ENCODE results near the gene C1orf87.

Gene C1orf87, protein sequence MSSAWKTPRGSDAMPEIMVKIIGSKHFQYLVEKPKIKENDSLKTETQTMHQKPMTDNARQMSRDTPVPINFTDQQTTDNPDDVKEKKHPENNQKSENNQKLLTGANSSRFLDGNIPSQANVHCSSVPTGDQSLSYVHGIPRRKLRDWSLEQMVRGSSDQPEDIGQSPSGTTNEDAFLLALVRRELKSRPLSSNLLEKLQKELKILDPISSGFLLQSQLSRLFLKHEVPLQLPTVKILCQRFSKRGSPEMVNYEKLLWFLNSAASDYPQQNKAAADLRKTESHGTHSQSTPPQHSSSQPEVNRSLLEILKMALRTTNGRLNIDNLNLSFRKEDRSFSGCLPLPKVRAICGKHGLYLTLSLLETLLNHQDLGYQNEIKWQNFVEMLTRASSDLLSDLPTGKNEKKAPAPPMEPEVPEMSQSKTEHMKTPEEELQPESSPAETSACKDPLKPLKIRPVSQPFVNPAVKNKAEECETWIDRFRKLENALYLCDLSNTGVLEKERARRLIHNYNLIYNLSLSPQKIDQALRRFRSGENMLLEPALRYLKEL

DNA sequence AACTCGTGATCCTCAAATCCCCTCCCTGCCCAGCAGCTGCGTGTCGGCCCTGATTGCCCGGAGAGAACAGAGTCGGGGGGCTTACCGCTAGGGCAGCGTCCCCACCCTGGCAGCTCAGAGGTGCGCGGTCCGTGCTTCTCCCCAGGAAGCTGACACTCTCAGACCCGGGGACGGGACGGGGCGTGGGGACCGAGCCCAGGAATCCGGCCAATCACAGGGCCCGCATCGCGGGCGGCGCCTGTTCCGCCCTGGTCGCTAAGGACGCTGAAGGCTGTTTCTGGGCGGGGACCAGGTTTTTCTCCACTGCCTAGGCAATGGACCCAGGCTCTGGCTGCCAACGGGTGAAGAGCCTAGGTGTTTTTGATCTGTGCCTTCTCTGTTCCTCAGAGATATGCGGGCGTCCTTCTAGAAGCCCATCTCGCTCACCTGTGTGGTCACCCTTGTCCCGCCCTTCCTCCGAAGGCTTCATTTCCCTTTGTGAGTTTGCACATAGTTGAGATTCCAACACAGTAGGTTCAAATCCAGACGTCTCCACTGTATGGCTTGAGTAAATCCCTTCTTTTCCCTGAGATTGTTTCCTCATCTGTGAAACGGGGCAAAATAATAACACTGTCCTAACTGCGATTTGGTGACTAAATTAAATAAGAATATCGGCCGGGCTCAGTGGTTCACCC, at the start of gene C1orf87:
Gene C1orf87, minus strand, starts transcription at position 166 of the 674 bp plus-strand sequence. CDS start 1,127 bp downstream, outside the sequence.
- DNase-seq: no peak

DNA sequence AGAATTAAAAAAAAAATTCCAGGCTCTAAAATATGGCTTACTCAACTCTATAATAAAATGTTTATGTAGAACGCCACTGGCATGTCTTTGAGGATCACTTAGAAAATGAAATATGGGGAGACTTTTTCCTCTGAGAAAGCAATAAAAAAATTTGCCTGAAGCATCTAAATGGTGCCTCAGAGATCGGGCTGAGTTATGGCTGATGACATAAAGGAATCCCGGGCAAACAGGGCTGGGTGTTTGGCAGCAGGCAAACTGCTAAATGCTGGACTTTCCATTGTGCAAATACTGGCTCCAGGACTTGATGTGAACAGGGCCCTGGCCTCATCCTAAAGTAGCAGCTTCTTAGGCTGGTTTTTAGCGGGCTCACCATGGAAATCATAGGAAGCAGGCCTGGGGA, 44.5 kb upstream of the C1orf87 start:
- DNase-seq: no peak

DNA sequence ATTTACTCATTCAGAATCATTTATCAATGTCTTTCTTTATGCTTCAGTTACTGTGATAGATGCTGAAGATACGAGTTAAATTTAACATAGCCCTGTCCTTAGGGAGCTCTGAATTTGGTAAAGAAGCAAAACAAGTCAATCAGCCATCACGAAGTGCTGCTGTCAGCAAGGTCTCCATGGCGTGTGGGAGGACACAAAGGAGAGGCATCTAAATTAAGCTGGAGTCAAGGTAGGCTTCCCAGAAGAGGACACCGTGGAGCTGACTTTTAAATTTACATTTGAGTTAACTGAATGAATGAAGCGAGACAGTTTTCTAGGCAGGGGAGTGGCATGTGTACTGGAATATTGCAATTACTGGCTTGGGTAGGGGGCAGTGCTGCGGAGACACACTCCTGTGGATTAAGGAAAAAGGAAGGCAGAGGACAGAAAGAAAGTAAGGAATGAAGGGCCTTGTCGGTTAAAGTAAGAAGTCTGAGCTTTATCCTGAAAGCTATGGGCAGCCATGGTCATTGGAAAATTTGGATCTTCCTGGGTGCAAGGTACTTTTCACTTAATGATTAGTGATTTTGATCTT, 41.3 kb upstream of the C1orf87 start:
- no peak for DNase-seq

DNA sequence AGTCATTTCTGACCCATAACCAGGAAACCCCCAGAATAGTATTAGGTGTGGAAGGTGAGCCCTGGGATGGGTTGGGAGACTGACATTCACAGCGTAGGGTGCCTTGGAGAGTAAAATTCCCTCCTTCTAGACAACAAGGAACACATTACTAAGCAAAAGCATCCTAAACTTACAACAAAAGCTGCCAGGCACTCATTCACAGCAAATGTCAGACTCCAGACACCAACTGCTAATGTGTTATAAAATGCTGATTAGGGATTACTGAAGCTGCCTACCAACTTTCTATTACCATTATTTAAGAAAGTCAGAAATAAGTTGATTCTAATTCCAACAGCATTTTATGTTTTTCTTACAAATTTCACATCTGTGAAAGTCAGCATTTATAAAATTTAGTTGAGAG, 40.0 kb upstream of the C1orf87 start:
- DNase-seq: no peak

DNA sequence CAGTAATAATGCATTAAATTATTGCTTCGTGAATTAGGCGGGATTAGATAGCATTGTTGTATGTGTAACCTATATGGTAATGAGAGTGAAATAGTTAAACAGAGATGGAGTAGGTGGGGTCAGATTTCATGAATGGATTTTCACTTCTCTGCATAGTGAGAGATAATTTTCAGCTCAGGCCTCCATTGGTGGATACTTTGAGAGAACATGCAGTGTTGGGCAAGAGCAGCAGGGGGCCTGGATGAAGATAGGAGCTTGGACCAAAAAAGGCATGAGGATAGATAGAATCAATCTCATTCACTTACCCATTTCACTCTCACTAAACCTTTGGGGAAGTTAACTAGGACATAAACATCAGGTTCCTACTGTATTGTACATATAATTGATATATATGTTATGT, 39.5 kb upstream of the C1orf87 start:
- no peak for DNase-seq

DNA sequence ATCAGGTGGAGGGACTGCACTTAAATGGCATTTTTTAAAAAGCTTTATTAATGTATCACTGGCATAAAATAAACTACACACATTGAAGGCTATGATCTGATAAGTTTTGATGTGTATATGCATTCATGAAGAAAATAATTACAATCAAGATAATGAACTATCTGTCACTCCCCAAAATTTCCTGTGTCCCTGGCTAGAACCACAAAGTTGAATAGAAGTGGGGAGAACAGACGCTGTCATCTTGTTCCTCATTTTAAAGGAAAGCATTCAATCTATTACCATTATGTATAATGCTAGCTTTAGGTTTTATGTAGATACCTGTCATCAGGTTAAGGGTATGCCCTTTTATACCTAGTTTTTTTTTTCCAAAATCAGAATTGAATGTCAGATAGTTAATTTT, 38.1 kb upstream of the C1orf87 start:
- DNase-seq: no peak

DNA sequence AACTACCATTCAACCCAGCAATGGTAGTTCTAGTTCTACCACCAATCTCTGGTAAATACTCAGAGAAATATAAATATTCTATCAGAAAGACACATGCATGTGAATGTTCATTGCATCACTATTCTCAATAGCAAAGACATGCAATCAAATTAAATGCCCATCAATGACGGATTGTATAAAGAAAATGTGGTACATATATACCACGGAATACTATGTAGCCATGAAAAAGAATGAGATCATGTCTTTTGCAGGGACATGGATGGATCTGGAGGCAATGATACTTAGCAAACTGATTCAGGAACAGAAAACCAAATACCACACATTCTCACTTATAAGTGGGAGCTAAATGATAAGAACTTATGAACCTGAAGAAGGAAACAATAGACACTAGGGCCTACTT, 37.5 kb upstream of the C1orf87 start:
- no peak for DNase-seq

DNA sequence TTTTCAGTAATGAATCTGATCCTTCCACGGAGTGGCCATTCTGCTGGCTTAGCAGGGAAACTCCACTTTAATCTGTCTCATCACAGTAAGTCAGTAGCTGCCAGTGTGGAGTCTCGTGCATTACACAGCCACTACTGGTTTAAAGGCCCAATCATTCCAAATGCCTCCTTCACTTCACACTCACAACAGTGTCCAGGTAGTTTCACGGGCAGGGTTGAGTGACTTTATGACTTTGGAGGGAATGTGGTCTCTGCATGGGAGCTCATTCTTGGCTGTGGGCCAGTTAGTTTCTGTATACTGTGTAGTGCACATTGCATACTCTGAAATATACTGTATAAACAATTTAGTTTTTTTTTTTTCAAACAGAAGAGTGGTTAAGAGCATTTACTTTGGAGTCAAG, 34.6 kb upstream of the C1orf87 start:
- DNase-seq: no peak

DNA sequence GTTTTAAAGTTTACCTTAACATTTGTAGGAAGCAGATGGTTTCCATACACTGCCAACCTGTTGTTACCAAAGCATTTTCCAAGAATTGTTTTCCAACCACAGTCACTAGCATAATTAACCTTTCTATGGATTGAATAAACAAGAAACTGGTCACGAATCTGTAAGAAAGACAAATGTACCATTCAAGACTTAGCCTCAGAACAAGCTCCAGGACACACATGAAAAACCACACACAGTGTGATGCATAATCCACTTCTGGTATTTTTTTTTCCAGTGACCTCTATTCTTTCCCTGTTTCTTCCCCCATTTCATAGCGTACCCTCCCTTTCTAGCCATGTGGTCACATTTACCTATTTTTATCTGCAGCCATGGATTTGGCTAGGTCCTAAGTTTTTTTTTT, 29.6 kb upstream of the C1orf87 start:
- DNase-seq: no peak

DNA sequence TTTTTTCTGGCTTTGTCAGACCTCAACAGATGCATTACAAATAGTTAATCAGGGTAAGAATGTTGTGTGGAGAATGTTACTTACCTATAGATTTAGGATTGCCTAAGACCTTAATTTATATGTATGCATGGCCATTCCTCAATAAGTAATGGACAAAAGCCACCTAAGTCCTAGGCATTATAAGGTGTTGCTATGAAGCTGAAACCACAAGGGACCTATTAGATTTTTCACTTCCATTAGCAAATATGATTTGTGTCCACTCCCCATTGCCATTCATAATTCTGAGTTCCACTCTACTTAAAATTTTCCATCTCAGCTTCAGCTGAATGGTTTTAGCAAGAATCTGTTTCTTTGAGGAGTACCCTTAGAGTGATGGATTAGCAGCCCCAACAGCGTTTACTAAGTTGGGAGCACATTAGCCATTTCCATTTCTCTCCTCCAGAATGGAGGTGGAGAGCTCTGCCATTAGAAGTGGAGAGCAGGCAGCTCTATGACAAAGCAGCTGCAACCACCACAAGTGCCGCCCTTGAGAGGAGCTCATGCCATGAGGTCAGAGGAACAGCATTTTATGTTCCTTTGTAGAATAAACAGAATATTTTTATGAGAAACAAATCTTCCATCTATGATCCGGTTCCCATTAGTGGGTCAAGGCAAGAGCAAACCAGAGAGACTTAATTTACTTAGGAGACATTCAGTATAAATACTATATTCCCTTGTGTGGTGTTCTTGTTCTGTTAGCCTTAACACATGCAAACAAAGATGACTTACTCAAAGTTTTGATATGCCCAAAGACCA, 28.9 kb upstream of the C1orf87 start:
- DNase-seq: no peak

DNA sequence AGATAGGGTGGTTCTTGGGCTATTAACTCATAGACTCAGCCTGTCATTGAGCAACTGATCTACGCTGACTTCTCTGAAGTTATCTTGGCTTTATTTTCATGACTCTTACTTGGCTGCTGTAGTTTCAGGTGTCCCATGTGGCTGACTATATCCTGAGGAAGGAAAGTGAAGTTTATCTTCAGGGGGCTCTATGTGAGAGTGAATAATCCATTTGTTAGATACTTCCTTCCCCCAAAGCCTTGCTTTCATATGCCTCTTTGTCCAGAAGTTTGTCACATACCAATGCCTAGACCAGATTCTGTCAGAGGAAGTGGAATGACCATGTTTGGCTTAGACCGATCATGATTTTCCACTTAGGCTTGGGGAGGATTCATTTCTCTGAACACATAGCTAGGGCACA, 27.9 kb upstream of the C1orf87 start:
- DNase-seq: no peak

DNA sequence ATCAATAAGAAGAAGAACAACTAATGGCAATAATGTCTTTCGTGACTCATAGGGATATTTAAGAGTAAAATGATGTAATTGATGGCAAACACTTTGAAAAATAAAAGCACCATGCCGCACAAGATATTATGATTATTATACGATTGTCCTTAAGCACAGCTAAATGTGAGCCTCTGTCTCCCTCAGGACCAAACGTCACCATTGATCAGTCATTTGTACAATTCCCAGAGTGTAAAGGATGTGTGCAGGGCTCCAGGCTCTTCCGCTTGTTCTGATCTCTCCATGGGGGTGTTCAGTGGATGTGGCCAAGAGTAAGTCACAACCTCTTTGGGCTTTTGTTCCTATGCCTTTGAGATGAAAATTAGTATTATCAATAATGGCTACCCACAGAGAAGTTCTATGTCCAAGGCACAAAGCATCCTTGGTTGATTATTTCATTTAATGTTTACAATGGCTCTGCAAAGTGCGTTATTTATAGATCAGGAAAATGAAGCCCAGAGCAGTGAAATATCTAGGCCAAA, 17.7 kb upstream of the C1orf87 start:
- DNase-seq: no peak

DNA sequence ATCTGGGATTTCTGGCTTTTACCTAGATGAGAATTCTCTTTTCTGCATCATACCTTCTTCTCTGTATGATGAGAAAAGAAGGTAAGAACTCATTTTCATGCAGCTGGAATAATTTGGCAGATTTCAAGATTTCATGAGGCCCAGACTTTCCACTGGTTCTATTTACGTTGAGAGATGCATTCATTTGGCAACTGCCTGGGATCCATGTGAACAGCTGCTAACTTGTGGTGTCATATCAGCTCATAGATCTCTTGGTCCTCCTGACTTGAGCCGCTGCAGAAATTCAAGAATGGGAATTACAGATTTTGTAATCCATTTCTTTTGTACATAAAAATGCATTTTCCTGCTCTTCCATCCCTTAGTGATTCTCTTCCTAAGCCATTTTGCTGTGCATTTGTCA, 17.1 kb upstream of the C1orf87 start:
- no peak for DNase-seq

DNA sequence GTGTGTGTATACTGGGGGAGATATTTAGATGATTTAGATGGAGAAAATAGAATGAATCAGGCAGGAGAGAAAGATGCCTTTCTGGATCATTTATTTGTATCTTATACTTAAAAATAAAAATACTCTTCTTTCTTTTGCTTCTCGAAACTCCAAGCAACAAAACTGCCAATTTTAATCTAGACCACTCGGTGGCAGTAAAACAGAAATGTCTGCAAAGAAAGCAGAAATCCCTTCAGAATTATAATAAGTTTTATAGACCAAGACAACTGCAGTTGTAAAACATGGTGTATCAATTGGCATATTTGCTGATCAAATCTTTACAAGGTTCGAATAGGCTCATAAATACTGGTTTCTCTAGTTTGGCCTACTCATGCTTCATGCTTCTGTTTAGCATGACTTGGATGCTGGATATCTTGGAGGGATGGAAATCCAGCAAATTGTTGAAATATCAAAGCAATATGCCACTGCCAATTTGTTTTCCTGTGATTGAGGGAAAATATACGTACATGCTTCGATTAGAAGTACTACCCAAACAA, 15.1 kb upstream of the C1orf87 start:
- DNase-seq: no peak

DNA sequence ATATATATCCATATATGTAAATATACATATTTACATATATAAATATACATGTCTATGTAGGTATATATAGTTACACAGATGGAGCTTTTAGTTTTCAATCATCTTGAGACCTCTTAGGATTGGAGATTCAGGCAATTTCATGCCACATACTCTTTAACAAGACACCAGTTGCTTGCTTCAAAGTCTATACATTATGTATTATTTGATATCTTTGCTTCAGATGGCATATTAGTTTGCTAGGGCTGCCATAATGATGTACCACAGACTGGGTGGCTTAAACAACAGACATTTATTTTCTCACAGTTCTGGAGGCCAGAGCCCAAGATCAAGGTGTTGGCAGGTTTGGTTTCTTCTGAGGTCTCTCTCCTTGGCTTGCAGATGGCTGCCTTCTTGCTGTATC, 14.1 kb upstream of the C1orf87 start:
- DNase-seq: no peak

DNA sequence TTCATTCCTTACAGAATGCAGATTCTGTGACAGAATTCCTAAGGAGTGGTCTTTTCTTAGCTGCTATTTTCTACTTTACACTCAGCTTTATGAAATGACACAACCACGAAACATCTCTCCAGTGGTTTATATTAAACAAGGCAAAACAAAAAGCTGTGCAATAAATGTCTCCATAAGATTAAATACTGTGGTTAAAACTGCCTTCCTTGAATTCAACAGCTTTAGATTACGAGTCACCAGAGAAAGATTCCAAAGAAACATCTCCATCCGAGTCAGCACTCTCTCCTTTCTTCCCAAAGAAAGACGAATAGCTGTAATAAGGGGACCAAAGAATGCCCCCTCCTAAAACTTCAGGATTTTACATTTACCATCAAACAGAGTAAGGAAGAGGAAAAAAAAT, 4.6 kb upstream of the C1orf87 start:
- no peak for DNase-seq

DNA sequence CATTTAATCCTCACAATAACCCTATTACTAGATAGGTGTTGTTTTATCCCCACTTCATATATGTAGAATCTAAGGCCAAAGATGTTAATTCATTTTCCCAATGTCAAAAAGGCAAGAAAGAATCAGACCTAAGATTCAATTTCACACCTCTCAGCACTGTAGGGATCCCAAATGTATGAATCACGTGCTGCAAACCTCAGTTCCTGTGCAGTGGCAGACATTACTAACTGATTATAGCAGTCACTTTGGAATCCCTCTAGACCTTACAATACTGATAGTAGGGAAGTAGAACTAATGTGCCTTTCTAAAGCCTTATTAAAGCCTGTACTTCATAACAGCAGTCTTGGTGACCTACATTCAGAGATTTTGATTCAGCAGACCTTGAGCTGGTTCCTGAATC, 2.3 kb downstream of the C1orf87 start:
- no peak for DNase-seq

DNA sequence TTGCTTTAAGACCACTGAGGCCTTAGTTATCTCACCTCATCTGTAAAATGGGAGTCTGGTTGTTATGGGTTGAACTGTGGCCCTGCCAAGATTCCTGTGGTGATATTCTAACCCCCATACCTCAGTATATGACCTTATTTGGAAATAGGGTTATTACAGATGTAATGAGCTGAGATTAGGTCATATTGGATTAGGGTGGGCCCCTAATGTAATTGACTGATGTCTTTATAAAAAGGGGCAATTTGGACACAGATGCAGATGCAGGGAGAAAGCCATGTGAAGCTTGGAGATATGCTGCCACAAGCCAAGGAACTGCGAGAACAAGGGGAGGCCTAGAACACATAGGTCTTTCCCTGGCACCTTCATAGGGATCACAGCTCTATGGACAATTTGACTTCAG, 3.9 kb downstream of the C1orf87 start:
- no peak for DNase-seq

DNA sequence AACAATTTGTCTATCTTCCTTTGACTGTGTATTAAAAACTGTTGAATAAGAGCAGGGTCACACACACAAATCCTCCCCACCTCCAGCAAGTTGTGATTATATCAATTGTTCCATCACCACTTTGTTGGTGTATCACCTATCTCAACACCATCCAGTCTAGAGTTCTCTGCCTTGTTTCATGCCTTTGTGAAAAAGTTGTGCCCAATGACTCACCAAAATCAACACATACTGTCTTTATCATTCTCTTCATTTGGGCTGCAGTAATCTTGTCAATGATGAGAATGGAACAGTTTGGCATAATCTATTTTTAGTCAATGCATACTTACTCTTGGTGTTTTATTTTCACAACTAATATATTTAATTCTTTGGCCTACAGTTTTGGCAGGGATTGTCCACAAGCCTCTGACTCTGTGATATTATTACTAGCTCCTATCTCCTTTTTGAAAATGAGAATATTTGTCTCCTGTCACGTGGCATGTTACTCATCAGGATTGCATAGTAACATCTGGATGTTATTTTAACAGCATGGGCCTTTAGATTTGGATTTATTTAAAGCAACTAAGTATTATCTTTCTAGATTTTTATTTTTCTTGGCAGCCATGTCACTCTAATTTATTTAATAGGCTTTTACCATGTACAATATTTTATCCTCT, 5.1 kb downstream of the C1orf87 start:
- DNase-seq: no peak

DNA sequence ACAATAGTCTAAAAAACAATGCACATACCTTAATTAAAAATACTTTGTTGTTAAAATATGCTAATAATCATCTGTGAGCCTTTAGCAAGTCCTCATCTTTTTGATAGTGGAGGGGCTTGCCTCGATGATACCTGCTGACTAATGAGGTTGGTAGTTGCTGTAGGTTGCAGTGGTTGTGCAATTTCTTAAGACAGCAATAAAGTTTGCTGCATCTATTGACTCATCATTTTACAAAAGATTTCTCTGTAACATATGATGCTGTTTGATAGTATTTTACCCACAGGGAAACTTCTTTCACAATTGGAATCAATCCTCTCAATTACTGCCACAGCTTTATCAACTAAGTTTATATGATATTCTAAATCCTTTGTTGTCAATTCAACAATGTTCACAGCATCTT, 7.6 kb downstream of the C1orf87 start:
- no peak for DNase-seq

DNA sequence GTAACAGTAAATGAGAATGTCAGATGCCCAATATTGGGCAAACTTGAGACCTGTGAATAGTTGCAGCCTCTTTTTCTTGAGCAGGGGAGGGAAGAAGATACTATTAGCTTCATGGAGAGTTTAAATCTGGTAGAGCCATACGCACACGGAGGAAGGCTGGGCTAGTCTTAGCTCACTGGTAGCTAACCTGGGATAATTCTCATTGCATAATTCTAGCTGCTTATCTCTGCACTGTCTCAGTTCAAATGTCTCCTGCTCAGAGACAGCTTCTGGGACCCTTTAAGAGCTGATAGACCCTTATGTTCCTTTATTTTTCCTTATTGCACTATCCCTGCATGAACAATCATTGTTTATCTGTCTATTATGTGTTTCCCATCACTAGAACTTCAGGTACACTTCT, 8.4 kb downstream of the C1orf87 start:
- no peak for DNase-seq

DNA sequence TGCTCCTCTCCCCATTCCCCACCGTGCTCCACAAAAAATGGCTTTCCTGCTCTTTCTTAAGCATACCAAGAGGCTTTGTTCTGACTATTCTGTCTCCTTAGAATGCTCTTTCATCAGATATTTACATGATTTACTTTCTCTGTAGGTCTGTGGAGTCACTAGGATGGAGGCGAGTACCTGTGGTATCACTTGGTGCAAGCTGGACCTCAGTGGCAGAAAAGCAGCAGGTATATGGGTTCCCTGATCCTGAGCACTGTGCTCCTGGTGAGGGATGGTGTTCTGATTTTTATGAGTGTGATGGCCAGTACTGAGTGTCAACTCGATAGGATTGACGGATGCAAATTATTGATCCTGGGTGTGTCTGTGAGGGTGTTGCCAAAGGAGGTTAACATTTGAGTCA, 10.0 kb downstream of the C1orf87 start:
- no peak for DNase-seq
